Midbrain (tissue), 1 donor: ENCODE data around the gene IL17F.
"Not testable (repeated sequence)": the region's sequence is repeated elsewhere in the genome, so short reads cannot be mapped to it uniquely, and the experiment has no call there.

Experiments
- DNase-seq: peaks from one replicate; lab custom pipeline; 2025; lab: John Stamatoyannopoulos, UW

The IL17F gene

DNA sequence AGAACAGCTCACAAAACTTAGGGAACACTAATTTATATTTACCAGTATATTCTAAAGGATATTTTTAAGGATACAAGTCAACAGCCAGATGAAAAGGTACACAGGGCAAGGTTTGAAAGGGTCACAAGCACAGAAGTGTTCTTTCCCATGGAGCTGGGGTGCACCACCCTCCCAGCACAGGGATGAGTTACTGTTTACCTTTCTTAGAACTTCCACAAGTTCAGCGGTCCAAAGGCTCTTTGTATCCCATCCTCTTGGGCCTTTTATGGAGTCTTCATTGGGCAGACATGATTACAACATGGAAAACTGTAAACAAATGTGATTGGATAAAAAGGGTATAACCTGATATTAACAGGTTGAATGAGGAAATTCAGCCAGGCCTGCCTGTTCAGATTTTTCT is 1.1 kb upstream of the IL17F start:
- no peak for DNase-seq

DNA sequence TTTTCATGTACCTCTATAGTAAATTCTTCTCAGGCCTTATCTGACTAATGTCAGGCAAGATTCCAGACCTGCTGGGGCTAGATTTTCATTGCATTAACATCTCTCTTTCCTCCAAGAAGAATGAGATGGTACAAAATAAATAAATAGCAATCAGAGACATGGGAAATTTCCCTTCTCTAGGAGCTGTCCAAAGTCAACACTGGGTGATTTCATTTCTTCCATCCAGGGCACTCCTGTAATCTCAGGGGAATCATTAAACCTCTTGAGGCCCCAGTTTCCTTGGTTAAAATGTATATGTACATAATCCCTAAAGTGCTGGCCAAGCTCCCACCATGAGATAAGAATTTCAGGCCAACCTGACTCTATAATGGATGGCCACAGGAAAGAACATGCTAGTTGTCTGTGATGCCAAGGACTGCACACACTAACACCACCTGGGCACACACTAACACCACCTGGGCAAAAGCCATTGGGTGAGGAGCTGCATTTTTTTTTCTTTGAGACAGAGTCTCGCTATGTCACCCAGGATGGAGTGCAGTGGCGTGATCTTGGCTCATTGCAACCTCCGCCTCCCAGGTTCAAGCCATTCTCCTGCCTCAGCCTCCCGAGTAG is 912 bp downstream of the IL17F start:
- DNase-seq = no peak

DNA sequence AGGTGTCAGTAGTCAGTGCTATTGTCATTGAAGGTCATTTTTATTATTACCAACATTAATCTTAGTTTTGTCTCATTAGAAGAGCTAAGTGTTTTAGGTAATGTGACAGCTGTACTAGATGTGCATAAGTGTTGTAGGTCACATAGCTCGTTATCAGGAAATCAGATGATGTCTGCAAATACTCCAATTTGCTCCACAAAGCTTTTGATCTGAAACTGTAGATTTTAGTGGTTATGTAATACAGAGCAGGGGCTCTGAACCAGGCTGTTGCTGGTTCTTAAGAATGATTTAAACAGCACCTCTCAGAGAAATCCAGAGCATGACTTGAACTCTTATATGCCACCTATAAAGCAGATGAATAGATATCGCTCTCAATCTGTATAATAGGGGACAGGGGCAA is 2.5 kb downstream of the IL17F start:
- DNase-seq = no peak

DNA sequence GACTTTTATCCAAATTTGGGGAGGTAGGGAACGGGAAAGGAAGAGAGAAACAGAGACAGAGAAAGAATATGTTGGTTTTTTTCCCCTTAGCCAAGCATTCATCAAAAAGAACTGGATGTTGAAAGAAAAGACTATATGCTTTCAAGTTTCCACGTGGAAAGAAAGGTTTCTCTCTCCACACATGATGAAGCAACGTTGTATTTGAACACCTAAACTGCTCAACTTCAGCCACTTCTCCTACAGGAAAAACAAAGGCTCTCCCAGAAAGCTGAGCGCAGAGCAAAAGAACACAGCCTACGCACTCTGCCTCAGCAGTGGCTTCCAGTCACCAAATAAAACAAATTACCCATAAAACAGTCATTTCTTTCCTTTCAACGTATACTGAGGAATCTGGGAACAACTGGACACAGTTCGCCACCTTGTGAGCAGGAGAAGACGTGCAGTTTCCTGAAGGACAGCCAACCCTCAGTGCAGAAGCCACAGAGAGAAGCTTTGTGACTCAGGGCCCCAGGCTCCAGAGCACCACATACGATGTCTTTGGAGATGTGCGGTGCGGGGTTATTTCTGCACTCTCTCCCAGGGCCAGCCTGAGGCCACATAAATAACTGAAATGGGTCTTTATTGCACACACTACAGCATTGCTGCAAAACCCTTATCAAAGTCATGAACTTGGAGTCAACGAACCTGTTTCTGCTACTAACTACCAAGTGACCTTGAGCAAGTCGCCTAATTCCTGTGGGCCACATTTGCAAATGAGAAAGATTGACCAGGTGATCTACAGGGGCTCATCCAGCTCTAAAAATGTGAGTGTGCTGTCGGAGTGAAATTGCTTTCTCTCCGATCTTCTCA is 10.1 kb downstream of the IL17F start:
- DNase-seq = no peak

DNA sequence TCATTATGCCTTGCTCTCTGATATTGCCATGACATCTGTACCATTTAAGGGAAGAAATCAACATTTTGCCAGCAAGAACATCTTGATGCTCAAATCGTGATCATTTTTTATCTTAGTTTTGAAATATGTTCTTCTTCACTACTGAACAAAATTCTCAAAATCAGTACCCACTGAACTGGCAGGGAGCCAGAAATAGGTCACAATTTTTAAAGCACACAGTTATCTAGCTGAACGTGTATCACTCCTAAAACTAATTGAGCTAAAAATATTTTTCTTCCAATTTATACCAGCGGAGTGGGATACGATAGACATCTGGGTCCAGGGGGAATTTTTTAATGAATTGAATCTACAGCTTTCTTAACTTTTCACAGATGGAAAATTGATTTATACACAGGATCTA is 11.3 kb downstream of the IL17F start:
- DNase-seq = no peak

DNA sequence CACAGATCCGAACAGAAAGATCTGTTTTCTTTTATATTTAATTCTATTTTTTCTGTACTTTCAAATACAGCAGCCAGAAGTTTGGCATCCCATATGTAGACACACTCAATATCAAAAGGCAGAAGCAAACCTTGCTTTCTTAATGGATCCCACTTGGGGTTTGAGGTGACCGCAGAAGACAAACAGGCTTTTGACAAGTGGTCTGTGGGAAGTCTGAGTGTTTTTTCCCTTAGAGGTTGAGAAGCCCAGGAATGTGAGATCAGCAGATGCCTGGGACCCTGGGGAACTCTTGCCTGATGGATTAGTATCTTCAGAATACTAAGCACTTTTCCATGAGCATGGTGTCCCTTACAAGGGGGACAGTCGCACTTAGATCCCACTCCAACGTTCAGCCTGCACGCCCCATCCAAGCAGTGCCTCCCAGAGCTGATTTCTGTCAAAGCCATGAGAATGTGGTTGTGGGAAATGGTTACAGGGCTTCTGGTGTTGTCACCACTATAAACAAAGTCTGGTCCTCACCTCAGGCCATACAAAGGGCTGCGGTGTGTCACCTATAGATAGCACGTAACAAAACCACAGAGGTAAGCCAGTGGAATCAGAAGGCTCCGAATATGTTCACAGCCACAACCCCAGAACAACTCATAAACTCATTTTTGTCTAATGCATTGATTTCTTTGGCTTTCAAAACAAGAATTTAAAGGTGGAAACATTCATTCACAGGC is 12.7 kb downstream of the IL17F start:
- DNase-seq = no peak

DNA sequence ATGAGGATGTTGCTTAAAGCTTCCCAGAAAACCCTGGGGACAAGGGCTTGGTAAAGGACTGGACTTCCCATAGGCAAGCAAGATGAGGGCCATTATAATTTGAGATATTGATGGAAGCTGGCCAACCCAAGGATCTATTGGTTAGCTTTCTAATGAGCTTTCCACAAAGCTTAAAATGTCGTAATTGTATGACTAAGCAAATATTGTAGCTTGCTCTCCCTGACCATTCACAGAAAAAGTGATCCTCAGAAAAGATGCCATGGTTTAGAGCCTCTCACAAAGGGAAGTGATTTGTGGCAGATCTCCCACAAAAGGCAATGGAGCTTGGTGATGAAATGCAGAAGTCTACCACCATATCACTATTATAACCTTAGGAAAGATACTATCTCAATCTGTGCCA is 13.6 kb downstream of the IL17F start:
- DNase-seq = no peak

DNA sequence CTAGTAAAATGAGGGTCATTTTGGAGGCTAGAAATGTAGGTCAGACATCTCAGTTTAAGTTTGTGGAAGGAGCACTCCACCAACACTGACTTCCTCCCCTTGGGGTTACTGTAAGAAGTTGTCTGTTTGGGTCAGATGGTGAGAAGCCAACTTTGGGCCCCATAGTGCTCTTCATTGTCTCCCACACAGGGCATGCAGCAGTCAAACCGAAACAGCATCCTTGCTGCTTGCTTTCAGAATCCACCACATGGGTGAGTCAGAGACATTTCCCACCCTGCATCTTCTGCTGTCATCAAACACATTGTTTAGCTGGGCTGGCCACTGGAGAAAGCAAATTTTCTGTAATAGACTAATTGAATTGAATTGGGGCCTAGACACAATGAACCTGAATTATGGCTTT is 16.8 kb downstream of the IL17F start:
- DNase-seq = no peak

DNA sequence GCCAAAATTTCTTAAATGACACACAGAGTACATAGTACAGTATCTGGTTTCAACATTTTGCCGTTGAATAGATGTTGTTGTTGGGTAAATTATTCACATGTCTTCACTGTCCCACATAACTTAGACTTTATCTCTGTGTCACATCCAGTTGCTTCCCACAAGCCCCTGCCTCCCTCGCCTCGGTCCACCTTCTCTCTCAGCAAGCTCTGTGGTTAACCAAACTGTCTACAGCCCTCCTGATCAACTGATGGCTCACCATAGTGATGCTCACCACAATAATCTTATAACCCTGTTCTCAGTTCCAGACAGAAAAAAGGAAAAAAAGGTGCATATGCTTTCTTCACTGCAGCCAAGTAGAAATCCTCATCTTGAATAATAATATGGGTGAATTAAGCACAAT is 23.0 kb downstream of the IL17F start:
- DNase-seq = no peak

DNA sequence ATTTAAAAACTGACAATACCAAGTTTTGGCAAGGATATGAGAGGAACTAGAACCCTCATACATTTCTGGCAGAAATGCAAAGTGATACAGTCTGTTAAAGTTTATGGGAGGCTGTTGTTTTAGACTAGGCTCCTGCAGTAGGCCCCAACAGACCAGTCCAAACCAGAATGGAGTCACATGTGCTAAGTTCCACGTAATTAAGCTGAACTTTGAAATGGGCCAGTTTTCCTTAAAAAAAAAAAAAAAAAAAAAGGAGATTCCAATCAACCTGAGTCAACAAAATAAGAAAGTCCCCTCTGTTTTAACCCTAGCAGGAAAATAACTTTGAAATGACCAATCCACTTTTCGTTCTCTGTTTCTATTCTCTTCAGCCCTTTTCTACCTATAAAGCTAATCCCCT is 26.5 kb downstream of the IL17F start:
- DNase-seq = no peak

DNA sequence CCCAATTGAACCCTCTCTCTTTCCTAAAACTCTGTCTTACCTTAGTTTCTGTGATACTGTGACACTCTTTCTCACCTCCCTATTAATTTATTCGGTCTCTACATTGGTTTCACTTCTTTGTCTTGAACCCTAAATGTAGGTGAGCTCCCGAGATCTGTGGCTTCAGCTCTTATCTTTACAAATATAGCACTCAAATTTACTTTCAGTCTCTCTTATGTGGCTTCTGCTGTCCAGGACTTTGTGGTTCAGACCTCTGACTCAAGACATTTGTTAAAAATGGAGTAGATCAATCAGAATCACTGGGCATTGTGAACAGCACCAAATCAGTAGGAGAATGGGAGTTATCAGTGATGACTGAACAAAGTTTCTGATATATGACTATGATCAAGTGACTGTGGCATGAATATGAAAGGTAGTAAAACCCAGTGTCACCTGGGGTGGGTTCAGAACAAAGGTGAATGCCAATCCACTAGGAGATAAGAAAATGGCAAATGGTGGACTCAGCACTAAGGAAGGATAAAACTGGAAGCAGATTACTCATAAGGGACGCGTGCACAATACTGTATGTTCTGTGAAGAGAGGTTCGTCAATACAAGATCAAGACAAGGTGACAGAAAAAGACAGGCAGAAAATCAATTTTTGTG is 27.2 kb downstream of the IL17F start:
- DNase-seq = no peak

DNA sequence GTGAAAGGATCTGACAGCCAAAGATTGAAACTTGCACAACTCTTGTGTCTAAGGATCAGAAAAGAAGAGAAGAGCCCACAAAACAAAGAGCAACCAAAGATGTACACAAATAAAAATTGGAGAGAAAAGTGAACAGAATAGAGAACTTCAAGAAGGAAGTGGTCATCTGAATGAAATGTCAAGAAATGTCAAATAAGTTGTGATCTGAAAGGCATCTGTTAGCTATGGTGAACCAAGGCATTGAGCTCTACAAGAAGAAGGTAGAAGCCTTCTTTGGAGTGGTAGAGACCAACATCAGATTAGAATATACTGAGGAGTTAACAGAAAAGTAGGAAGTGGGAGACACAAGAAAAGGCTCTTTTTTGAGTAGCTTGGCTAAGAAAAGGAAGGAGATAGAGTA is 28.5 kb downstream of the IL17F start:
- DNase-seq = no peak

DNA sequence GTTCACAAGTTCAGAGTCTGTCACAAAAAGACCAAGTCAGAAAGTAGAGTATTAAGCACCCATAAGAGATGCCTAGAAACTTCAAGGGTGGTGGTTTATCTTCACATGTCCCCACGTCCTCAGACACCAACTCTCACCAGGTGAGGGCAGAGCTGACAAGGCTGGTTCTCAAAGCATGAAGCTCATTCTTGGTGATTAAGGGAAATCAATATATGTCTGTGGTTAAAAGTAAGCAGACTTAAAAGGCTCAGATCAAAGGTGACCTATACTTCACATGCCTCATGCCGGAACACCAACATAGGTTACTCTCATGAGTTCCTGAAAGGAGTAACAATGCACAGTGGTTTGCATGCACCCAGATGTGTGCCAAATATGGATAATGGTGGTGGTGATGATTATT is 31.2 kb downstream of the IL17F start:
- no peak for DNase-seq

DNA sequence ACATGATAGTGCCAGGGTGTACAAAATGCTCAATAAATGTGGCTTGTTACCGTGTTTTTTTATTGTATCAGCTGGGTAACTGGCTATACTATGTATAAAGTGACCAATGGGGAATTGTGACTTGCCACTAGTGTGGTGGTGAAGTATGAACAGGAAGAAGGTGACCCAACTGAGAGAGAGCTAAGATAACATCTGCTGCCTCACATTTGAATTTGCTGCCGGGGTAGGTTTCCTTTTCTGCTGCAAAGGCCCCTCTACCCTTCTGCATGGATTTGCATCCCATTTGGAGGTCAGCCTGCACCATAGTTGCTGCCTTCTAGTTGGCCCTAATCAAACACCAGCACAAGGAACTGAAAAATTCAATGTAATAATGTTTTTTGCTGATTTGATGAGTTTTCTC is 34.1 kb downstream of the IL17F start:
- DNase-seq = no peak

DNA sequence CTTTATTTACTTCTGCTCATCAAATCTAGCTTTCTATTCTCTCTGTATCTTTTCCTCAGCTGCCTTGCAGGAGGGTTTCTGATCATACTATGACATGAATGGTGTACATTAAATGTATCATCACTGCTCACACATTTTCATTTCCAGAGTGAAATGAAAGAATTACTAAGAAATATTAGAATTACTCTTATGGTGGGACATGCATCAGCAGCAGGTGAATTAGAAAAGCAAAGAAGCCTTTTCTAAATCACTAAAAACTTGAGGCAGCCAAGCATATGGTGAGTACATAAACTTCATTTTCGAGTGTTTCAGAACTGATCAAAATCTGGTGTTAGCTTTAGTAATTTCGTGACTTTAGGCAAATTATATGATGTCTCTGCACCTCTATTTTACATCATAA is 34.5 kb downstream of the IL17F start:
- no peak for DNase-seq

DNA sequence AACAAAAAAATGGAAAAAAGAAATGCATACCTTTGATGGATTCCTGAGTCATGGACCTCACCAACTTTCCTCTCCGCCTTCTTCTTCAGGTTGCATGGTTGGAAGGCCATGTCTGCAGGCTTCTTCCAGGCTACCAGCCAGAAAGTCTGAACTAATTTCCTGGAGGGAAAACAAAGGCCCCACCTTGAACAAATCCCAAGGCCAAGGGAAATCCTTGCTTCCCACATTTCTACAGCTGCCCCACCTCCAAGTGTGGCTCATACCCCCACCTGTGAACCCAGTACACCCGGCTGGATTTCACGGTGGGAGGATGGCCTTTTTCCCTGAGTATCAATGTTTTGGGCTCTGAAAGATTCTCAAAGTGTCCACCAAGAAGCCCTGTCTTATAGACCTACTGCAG is 35.7 kb downstream of the IL17F start:
- DNase-seq = no peak

DNA sequence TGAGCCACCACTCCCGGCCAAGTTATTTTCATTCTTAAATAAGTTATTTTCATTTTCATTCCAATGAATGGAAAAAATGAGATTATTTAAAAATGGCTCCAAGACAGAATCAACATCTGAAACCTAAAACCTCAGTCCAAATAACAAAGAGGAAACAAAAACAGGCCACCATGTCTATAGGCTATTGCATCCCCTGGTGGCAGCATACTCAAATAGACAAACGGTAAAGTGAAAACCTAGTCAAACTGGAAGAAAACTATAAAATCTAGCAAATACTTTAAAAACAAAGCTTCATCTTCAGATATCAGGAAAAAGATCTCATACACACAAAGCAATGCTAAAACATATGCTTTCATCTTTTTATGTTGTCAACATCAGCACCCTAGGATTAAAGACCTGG is 37.2 kb downstream of the IL17F start:
- no peak for DNase-seq

DNA sequence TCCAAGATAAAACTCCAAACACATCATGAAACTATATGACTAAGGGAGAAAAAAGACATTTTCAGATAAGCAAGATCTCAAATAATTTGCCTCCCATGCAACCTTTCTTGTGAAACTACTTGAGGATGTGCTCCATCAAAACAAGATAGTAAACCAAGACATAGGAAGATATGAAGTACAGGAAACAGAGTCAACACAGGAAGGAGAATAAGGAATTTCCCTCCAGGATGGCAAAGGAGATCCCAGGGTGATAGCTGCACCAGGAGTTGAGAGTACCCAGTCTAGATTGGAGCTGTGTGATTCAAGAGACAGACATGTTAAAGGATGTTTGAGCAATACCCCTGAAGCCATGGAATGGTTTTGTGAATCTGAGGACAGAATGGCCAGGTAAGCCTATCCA is 42.8 kb downstream of the IL17F start:
- no peak for DNase-seq

DNA sequence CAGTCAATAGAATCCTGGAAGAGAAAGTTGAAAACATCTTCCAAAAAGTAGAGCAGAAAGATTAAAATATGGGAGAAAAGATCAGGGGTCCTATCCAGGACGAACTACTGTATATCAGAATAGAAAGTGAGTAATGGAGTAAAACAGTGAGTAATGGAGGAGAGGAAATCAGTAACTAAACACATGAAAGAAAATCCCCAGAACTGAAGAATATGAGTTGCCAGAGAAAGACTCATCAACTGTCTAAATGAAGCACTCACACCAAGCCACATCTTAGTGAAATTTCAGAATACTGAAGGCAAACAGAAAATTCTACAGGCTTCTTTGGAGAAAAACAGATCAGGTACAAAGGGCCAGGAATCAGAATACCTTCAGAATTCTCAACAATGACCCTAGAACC is 43.3 kb downstream of the IL17F start:
- no peak for DNase-seq

DNA sequence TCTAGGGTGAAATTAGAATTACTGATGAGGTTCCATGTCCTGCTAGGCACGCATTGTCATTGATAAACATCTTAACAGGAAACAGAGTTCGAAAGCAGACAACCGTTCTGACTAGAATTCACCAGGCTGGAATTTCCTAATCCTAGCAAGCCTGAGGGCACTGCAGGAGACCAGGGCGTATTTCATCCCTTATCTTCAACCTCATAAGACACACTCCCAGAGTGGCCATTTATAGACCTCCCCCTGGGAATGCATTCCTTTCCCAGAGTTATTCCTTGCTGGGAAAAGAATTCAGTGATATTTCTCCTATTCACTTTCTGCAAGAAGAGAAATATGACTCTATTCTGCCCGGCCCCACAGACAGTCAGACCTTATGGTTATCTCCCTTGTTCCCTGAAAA is 44.2 kb downstream of the IL17F start:
- DNase-seq = not testable (repeated sequence)

DNA sequence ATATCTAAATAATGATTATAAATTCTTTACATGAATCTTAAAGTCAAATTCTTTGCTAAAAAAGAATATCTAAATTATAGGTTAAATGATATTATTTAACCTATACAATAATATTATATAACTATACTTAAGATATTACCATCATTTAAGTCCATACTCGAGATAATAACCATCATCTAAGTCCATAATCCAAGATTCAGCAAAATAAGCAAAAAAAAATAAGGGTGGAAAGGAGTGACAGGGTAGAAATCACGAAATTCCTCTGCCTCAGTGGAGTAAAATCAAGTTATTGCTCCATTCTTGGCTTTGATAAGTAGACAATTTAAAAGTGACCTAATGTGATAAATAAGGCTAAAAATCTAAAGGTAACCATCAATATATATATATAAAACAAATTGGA is 48.4 kb downstream of the IL17F start:
- DNase-seq = no peak

DNA sequence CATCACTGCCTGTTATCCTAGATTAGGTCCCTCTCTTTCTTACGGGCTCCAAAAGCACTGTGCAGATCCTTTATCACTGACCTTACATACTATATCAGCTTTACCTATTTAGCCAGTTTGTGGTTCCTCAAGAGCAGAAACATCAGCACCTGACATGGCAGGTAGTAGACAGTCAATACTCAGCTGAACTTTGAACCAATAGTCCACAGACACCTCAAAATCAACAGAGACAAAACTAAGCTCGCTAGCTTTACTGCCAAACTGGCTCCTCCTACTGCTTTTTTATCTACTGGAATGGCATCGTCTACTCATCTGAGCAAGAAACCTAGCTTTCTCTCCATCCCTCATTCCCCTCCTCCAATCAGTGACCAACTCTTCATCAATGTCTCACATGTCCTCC is 52.5 kb downstream of the IL17F start:
- DNase-seq = no peak

DNA sequence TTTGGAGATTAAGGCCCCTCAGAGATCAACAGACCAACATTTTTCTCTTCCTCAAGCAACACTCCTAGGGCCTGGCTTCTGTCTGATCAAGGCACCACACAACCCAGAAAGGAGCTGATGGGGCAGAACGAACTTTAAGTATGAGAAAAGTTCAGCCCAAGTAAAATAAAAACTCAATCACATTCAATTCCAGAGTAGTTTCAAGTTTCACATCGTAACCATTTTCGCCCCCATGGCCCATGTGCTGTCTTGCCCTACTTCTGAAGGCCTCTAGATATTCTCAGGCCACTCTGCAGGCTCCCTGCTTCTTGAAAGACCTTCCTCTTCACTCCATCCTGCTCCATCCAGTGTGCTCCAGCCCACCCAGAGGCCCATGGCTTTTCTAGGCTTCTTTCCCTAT is 53.9 kb downstream of the IL17F start:
- DNase-seq = no peak
